Mucosa of descending colon (tissue), 3 donors: ENCODE measurements around the gene GLIS1. TPM values are rescaled to one million over a fixed set of nuclear protein-coding genes. Genes with fewer than 3 reads are reported as not detected.

Experiments
- ATAC-seq: fragments of 200-7000 bp; cut with Tn5 transposase; one replicate; pipeline ENCODE4 v1.9.1; 2020; ENCODE audit warnings: mild to moderate bottlenecking, moderate library complexity
- DNase-seq, 3 donors: peaks; one replicate each; pipeline ENCODE4 v3.0.0-alpha.2; 2020
- H3K36me3 ChIP-seq: fragments of 200-600 bp; one replicate; pipeline ENCODE4 v1.8.0; 2021; ENCODE audit warnings: low read depth, mild to moderate bottlenecking
- H3K4me1 ChIP-seq: fragments of 200-600 bp; one replicate; pipeline ENCODE4 v1.8.0; 2021; ENCODE audit warnings: low read depth, mild to moderate bottlenecking
- H3K4me3 ChIP-seq: fragments of 200-600 bp; one replicate; pipeline ENCODE4 v1.8.0; 2021; ENCODE audit warnings: mild to moderate bottlenecking
- H3K9me3 ChIP-seq: fragments of 200-600 bp; one replicate; pipeline ENCODE4 v1.8.0; 2021; ENCODE audit warnings: mild to moderate bottlenecking
- intact Hi-C, 2 donors: fragments of 100-400 bp; cut with DNase I in 1 of 2; cut with micrococcal nuclease in 1 of 2; formaldehyde crosslinking; loops; one replicate each; pipeline versions ENCODE4 v1.11.0 to v1.11.1; 2022; cut with DNase I, micrococcal nuclease
- total RNA-seq, 3 donors: library from RNA; stranded (reverse); fragmentation: NEBNext Ultra II Directional in 2 of 3; extraction: Animal tissue kit (Norgen Biotek cat#: 25700) in 2 of 3; gene quantifications; one replicate each; pipeline versions ENCODE4 v1.2.1 to v1.2.4, GENCODE V29; 2021 to 2023
- TF ChIP-seq, protein P1 (sequence below): fragments of 200-600 bp; IDR thresholded peaks from one replicate; pipeline ENCODE4 v1.8.0; 2022; ENCODE audit warnings: antibody characterized with exemption, mild to moderate bottlenecking
- donor health status: DM: no; HTN: no; CAD: no; lungs with moderate emphysema.
- donor health status: DM: no; HTN: no; CAD: no.
- donor health status: DM: no; HTN: yes; CAD: no.

GLIS1 gene
- total RNA-seq, 3 donors from 2014 or later = 0.09 to 0.24 (median 0.14) TPM

DNA sequence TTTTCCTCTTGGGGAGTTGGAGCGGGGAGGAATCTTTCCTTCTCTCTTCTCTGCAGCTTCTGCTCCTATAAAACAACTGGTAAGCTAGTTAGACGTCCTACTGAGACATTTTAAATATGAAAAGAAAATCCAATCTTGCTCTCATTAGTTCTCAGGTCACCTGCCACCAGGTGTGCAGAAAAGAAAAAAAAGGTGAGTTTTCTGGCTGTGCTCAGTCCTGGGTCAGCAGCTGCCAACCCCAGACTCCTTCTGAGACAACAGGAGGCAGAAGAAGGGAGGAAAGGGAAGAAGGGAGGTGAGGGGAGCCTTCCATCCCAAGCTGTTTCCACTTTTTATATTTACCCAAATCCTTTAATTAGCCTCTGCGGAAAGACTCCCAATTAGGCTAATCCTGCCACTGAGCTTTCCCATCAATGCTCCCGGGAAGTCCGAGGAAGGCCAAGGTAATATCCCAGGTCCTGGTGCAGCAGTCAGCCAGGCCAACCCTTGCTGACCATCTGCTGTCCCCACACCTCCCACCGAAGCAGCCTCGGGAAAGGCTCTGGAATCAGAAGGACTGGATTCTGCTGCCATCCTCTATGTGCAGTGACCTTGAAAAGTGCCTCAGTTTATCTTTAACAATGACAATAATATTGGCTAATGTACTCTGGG, 33.4 kb downstream of the GLIS1 start:
- no peak for DNase-seq
- H3K4me1 ChIP-seq = no peaks in the 10 kb centered on the region
- ATAC-seq = no peak
- H3K4me3 ChIP-seq = no peak overlapping the region
- no peaks in the 10 kb centered on the region for H3K36me3 ChIP-seq
- H3K9me3 ChIP-seq = no peaks in the 10 kb centered on the region
- TF ChIP-seq, protein P1, sequence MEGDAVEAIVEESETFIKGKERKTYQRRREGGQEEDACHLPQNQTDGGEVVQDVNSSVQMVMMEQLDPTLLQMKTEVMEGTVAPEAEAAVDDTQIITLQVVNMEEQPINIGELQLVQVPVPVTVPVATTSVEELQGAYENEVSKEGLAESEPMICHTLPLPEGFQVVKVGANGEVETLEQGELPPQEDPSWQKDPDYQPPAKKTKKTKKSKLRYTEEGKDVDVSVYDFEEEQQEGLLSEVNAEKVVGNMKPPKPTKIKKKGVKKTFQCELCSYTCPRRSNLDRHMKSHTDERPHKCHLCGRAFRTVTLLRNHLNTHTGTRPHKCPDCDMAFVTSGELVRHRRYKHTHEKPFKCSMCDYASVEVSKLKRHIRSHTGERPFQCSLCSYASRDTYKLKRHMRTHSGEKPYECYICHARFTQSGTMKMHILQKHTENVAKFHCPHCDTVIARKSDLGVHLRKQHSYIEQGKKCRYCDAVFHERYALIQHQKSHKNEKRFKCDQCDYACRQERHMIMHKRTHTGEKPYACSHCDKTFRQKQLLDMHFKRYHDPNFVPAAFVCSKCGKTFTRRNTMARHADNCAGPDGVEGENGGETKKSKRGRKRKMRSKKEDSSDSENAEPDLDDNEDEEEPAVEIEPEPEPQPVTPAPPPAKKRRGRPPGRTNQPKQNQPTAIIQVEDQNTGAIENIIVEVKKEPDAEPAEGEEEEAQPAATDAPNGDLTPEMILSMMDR = no peak
- intact Hi-C loops = no loop called here

GRCh38 chr1:53704804-53705445, 34.0 kb downstream of the GLIS1 start:
- H3K4me3 ChIP-seq = no peak overlapping the region
- no peak for ATAC-seq
- no peaks in the 10 kb centered on the region for H3K36me3 ChIP-seq
- no peaks in the 10 kb centered on the region for H3K4me1 ChIP-seq
- intact Hi-C loops = no loop called here
- TF ChIP-seq, protein P1 = no peak
- H3K9me3 ChIP-seq = no peaks in the 10 kb centered on the region
- DNase-seq = no peak

DNA sequence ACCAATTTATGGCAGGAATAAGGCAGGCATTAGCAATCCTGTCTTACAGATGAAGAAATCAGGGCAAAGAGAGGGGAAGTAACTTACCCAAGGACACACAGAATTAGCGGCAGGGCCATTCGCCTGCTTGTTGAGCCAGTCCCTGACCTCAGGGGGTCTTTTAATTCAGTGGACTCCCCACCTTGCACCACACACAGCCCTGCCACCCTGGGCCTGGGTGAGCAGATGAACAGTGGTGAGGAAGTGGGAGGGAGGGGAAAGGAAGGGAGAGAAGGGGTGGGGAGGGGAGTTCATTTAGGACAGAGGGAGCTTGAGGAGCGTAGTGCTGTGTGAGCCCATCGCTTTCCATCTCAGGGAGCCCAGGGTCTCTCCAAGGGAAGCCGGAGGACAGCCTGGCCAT, 34.7 kb downstream of the GLIS1 start:
- H3K9me3 ChIP-seq = no peaks in the 10 kb centered on the region
- TF ChIP-seq, protein P1 = no peak
- H3K4me3 ChIP-seq = no peak overlapping the region
- DNase-seq (no peak), ATAC-seq (no peak)
- H3K4me1 ChIP-seq = no peaks in the 10 kb centered on the region
- intact Hi-C loops = no loop called here
- no peaks in the 10 kb centered on the region for H3K36me3 ChIP-seq

GRCh38 chr1:53703174-53703573, 35.8 kb downstream of the GLIS1 start:
- peaks cover 2% of the 10 kb centered on the region for H3K4me1 ChIP-seq
- no peak overlapping the region for H3K4me3 ChIP-seq
- no peaks in the 10 kb centered on the region for H3K36me3 ChIP-seq
- DNase-seq (no peak), ATAC-seq (no peak)
- no peaks in the 10 kb centered on the region for H3K9me3 ChIP-seq
- TF ChIP-seq, protein P1 = no peak
- intact Hi-C loops = no loop called here

DNA sequence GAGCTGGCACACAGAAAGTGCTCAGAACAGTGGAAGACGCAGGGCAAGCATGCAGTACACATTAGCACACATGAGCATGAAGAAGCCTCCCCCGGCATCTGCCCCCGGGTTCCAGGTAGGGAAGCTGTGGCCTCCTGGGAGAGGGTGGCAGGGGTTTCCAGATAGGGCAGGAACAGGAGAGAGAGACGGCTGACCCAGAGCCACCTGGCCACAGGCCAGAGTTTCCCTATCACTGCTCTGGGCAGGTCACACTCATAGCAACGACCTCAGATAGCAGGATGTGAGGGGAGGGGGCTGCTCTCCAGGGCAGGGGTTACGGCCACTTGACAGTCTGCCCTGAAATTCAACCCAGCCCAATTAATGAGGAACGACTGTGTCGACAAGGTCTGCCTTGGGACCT, 36.6 kb downstream of the GLIS1 start:
- H3K9me3 ChIP-seq = no peaks in the 10 kb centered on the region
- ATAC-seq (no peak), DNase-seq (no peak)
- H3K4me3 ChIP-seq = no peak overlapping the region
- TF ChIP-seq, protein P1 = no peak
- intact Hi-C loops = no loop called here
- H3K36me3 ChIP-seq = no peaks in the 10 kb centered on the region
- peaks cover 3% of the 10 kb centered on the region for H3K4me1 ChIP-seq
